Raji (cell line): ENCODE measurements around the gene PLEKHB2.
A peak's percentile ranks its signal among the peaks of the same experiment; 100 is the strongest.

ENCODE experiments used
- POLR2A ChIP-seq: IDR thresholded peaks from 2 replicates; pipeline ENCODE4 v1.6.1; 2011; ENCODE audit warnings: low read depth, low read length, control low read depth; ENCODE audit not compliant: insufficient read depth

Gene PLEKHB2

GRCh38 chr2:131105156-131105949 is at the start of gene PLEKHB2:
PLEKHB2 (plus strand) TSS chr2:131105336; CDS start chr2:131120942, 15,606 bp downstream.
- TF ChIP-seq POLR2A: peak; percentile 99

DNA sequence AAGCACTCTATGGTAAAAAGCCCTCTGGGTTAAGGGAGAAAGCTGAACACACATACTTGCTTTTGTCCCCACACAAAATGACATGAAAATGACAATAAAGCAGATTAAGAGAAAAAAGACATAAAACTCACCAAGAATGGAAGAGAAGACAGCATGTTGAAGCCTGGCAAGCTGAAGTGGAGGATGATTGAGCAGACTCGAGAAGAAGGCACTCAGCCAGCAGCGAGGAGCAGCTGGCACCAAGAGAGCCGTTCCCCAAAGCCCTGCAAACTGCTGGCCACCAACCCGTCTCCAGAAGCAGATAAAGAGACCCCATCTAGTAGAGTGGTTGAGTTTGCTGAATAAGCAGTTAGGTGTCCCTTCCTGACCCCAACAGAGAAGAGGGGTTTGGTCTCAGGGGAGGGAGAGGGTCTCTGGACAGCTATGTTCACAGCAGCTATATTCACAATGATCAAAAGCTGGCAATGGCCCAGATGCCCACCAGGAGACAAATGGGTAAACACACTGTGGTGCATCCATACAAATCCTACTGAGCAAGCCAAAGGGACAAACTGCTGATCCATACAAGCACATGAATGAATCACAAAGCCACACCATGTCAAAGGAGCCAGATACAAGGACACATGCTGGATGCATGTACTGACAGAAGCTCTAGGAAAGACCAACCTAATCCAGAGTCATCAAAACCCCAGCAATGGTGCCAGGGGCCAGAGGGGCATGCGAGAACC is 48.8 kb upstream of the PLEKHB2 start:
- TF ChIP-seq POLR2A: no peak

DNA sequence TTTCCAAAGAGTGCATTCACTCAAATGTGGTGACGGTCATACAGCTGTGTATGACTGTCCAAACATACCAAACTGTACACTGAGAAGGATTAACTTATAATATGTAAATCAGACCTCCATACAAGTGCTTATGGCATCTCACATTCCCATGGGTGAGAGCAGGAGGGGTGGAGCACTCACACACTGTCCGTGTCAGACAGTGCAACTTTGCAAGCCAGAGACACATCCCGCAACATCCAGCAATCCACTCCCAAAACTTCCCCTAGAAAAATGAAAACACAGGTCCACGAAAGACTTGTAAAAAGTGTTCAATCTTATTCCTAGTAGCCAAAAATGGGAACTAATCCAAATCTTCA is 48.2 kb upstream of the PLEKHB2 start:
- no peak for TF ChIP-seq POLR2A

DNA sequence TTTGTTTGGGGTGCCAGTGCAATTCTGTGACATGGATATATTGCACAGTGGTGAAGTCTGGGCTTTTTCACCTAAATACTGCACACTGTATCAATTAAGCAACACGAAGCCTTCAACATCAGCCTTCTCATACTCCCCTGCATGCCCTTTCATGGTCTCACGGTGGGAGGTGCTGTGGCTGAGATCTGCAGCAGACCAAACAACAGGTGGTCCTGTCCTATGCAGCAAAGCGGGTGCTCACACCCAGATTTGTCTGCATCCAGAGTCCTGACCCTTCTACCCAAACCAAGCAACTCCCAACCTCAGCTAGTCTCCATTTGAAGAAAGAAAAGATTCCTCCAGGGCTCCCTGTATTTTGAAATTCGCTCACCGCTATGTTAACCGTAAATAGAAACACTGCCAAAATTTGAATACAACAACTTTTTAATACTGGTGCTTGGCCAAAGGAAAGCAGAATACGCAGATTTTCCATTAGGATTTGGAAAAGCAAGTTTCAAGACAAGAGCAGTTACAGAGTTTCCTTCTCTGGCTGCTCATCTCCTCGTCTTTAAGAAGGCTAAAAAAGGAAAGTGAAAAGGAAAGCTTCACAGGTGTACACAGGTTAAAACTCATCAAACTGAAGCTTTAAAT is 46.8 kb upstream of the PLEKHB2 start:
- TF ChIP-seq POLR2A: no peak

DNA sequence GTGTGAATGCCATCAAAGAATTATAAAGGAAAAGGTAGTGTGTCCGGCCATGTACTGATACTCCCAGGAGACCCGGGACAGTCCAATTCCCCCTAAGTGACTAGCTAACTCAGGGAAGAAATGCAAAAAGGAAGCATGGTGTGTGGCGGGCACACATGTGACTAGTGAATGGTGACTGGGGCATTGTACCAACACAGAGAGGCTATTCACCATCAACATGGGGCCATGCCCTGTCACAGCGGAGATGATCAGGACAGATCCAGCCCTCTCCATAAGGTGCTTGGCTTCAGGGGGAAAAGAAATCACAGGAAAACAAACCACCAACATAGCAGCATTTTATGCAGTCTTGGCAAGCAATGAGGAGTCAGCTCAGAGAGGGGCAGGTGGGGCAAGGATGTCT is 46.2 kb upstream of the PLEKHB2 start:
- TF ChIP-seq POLR2A: no peak

DNA sequence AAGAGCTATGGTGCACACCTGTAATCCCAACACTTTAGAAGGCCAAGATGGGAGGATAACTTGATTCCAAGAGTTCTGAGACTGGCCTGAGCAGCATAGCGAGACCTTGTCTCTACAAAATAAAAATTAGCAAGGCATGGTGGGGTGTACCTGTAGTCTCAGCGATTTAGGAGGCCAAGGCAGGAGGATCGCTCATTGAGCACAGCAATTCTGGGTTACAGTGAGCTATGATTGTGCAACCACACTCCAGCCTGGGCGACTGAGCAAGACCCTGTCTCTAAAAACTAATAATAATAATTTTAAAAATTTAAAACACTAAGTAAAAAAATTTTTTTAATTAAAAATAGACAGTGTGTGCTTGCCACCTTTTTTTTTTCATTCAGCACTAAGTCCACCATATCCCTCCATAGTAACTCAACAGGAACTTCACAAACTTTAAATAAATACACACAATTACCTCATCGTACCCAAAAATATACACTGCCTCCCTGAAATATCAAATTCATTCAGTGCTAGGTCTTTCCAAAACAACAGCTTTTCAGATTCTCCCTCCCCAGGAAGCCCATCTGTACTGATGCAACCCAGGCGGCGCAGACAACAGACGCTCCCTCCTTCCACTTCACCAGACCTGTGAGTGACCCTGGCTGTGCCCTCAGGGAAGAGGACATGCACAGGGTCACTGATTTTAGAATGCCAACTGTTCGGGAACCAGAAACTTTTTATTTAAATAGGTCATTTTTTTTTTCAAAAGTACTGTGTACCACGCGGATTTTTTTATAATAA is 41.4 kb upstream of the PLEKHB2 start:
- TF ChIP-seq POLR2A: no peak

GRCh38 chr2:131064589-131065512 is 40.3 kb upstream of the PLEKHB2 start:
- TF ChIP-seq POLR2A: no peak

DNA sequence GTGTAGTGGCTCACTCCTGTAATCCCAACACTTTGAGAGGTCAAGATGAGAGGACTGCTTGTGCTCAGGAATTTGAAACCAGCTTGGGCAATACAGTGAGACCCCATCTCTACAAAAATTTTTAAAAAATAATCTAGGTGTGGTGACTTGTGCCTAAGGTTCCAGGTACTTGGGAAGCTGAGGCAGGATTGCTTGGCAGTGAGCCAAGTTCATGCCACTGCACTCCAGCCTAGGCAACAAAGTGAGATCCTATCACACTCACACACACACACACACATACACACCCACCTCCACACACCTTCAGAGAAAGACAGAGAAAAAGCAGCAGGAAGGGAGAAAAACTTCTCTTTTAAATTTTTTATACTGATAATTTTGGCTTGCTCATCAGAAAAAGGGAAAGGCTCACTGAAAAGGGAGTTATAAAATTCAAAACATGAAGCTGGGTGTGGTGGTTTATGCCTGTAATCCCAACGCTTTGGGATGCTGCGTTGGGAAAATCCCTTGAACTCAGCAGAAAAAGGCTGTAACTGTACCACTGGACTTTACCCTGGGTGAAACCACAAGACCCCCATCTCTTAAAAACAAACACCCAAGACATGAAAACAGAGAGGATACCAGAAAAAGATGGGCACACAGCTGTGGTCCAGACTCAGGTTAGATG is 37.5 kb upstream of the PLEKHB2 start:
- TF ChIP-seq POLR2A: no peak

- TF ChIP-seq POLR2A: no peak
Measured at GRCh38 chr2:131076707-131077106, 28.4 kb upstream of the PLEKHB2 start.

GRCh38 chr2:131077182-131077846 is 27.8 kb upstream of the PLEKHB2 start:
- TF ChIP-seq POLR2A: no peak

DNA sequence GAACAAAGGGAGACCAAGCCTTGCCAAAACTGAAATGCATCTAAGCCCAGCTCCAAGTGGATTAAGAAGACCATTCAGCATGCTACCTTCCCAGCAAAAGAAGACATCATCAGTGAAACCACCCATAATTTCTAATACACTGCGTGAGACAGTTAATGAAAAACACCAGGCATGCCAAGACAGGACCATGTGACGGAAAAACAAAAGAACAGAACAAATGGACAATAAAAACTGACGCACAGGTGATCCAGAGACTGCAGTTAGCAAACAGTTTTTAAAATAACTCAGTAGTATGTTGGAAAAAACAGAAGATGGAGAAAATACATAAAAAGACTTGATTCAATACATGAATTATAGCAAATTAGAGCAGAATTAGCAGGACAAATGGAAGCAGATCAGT is 27.2 kb upstream of the PLEKHB2 start:
- no peak for TF ChIP-seq POLR2A

DNA sequence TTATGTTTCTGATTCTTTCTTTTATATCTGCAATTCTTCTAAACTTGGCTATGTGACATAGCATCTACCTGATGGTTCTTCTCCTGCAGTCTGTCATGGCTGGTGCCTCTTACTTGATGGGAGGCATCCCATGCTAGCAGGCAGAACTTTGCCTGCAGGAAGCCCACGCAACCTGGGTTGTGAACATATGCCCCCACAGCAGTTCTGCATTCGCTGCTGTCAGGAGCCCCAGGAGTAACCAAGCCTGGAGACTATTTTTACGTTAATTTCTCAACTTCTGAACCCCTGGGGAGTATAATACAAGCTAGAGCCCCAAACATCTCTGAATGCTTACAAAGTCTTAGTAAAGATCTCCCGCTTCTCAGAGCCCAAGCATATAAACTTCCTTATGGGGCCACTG is 23.9 kb upstream of the PLEKHB2 start:
- no peak for TF ChIP-seq POLR2A

- no peak for TF ChIP-seq POLR2A
Measured at GRCh38 chr2:131085646-131086045, 19.5 kb upstream of the PLEKHB2 start.

GRCh38 chr2:131092458-131093005 is 12.6 kb upstream of the PLEKHB2 start:
- no peak for TF ChIP-seq POLR2A
